ENCODE data around the gene RPAP3.

The RPAP3 gene

DNA sequence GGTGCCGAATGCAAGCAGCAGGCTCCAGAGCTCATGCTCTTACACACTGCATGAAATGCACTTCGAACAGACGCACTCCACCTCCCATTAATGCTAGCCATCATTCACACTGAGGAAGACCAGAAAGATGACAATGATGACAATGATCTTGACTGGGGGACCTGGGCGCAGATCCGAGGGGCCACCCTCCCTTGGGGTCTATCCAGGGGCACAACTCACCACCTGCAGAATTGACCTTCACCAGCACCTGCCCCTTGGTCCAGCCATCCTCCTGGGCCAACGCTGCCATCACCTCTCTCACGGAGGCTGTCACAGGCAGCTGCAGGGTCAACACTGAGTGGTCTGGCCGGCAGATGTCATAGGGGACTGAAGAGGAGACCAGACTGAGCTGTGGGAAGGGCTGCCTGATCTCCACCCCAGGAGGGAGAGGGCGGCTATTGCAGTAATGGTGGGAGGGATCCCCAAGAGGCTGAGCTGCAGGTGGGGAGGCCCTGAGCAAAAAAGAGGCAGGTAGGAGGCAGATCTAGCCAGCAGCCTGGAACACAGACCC is 37.6 kb upstream of the RPAP3 start:
- TF ChIP-seq, protein P1, sequence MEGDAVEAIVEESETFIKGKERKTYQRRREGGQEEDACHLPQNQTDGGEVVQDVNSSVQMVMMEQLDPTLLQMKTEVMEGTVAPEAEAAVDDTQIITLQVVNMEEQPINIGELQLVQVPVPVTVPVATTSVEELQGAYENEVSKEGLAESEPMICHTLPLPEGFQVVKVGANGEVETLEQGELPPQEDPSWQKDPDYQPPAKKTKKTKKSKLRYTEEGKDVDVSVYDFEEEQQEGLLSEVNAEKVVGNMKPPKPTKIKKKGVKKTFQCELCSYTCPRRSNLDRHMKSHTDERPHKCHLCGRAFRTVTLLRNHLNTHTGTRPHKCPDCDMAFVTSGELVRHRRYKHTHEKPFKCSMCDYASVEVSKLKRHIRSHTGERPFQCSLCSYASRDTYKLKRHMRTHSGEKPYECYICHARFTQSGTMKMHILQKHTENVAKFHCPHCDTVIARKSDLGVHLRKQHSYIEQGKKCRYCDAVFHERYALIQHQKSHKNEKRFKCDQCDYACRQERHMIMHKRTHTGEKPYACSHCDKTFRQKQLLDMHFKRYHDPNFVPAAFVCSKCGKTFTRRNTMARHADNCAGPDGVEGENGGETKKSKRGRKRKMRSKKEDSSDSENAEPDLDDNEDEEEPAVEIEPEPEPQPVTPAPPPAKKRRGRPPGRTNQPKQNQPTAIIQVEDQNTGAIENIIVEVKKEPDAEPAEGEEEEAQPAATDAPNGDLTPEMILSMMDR (IDR thresholded peaks at IDR 0.05; ENCODE audit: low read depth, low read length): no peak
- DNase-seq (ENCODE audit: low read depth in 2 of 2): no peak

GRCh38 chr12:47742253-47742825 is 36.5 kb upstream of the RPAP3 start:
- peak; percentile 39 to 50 for DNase-seq (ENCODE audit: low read depth in 2 of 2)
- TF ChIP-seq, protein P1 (IDR thresholded peaks at IDR 0.05; ENCODE audit: low read depth, low read length): peak; percentile 99
- H3K4me3 ChIP-seq (replicated peaks in 1 of 2; ENCODE audit: low read depth in 2 of 2, low read length in 2 of 2): no peak overlapping the region

More for the DNA sequence above, 37.6 kb upstream of the RPAP3 start:
- no peak overlapping the region for H3K4me3 ChIP-seq (replicated peaks in 1 of 2; ENCODE audit: low read depth in 2 of 2, low read length in 2 of 2)

- no peak overlapping the region for H3K4me3 ChIP-seq (replicated peaks in 1 of 2; ENCODE audit: low read depth in 2 of 2, low read length in 2 of 2)
- DNase-seq (ENCODE audit: low read depth in 2 of 2): peak; percentile 16 to 50
- TF ChIP-seq, protein P1 (IDR thresholded peaks at IDR 0.05; ENCODE audit: low read depth, low read length): no peak
Observed at GRCh38 chr12:47741340-47741703, 35.5 kb upstream of the RPAP3 start.

DNA sequence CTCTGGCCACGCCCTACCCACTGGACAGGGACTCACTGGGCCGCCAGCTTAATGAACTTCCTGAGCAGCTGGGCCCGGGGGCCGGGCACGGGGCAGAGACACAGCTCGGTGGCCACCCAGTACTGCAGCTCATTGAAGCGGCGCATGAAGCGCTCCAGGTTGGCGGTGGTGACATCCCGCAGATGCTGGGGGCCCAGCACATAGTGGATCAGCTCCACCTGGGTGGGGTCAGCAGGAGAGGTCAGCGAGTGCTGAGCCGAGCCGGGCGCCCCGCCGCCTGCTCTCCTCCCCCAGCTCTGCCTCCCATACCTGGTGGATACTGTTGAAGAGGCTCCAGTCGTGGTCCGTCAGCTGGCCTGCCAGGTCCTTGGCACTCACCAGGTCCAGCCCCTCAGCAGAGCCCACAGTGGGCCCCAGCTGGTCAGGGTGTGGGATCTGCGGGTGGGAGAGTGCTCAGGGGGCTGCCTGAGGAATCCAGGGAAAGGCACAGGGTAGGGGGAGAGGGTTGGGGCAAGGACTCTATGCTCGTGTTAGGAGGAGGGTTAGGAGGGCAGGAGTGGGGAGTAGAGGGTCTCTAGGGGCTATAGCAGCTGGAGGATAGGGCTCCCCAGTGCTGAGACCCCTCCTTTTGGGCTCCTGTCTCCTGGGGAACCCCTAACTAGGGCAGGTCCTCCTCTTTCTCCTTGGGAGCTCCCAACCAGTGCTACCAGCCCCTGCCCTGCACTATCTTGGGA is 34.9 kb upstream of the RPAP3 start:
- H3K4me3 ChIP-seq (replicated peaks in 1 of 2; ENCODE audit: low read depth in 2 of 2, low read length in 2 of 2): no peak overlapping the region
- DNase-seq (ENCODE audit: low read depth in 2 of 2): no peak
- TF ChIP-seq, protein P1 (IDR thresholded peaks at IDR 0.05; ENCODE audit: low read depth, low read length): no peak

DNA sequence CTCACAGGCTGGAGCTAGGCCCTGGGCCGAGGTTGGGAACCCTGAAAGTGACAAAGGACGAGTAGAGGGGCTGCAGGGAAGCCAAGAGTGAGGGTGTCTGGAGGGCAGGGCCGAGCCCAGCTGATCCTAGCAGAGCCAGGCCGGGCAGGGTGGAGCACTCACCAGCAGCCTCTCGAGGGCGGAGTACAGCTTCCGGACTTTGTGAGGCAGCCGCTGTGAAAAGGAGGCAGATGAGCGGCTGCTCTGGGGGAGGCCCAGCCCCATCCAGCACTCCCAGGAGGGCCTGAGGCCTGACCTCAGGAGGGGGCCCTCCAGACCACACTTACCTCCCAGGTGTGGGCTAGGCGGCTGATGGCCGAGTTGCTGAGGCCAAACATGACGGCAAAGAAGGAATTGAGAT is 34.1 kb upstream of the RPAP3 start:
- DNase-seq (ENCODE audit: low read depth in 2 of 2): no peak
- no peak overlapping the region for H3K4me3 ChIP-seq (replicated peaks in 1 of 2; ENCODE audit: low read depth in 2 of 2, low read length in 2 of 2)
- TF ChIP-seq, protein P1 (IDR thresholded peaks at IDR 0.05; ENCODE audit: low read depth, low read length): no peak

- H3K4me3 ChIP-seq (replicated peaks in 1 of 2; ENCODE audit: low read depth in 2 of 2, low read length in 2 of 2): no peak overlapping the region
- TF ChIP-seq, protein P1 (IDR thresholded peaks at IDR 0.05; ENCODE audit: low read depth, low read length): no peak
Observed at GRCh38 chr12:47739297-47739696, 33.5 kb upstream of the RPAP3 start.

More at GRCh38 chr12:47739297-47739696, 33.5 kb upstream of the RPAP3 start:
- DNase-seq (ENCODE audit: low read depth in 2 of 2): no peak
